Peyer's patch (tissue), 4 donors: ENCODE measurements around the gene ONECUT3. TPM values are rescaled to one million over a fixed set of nuclear protein-coding genes. Genes with fewer than 3 reads are reported as not detected.

Experiments used
- DNase-seq, 3 donors: peaks; one replicate each; pipeline ENCODE4 v3.0.0-alpha.2; 2017 to 2019
- H3K27ac ChIP-seq, 4 donors: fragments of 200-600 bp; sonication (generic); one replicate each; pipeline ENCODE4 v1.5.1; 2016 to 2019
- H3K27me3 ChIP-seq, 2 donors: fragments of 200-600 bp; sonication (generic); one replicate each; pipeline ENCODE4 v1.5.1; 2019
- H3K36me3 ChIP-seq, 3 donors: fragments of 200-600 bp; sonication (generic); one replicate each; pipeline ENCODE4 v1.5.1; 2016 to 2019
- H3K4me1 ChIP-seq, 4 donors: fragments of 200-600 bp; sonication (generic); one replicate each; pipeline ENCODE4 v1.5.1; 2016 to 2019
- H3K4me3 ChIP-seq, 4 donors: fragments of 200-600 bp; sonication (generic); 1 replicate in 3 of 4; 2 replicates in 1 of 4; pipeline ENCODE4 v1.5.1; 2016 to 2019; ENCODE audit warnings: mild to moderate bottlenecking in 1 of 4
- H3K9me3 ChIP-seq, 4 donors: fragments of 200-600 bp; sonication (generic); one replicate each; pipeline ENCODE4 v1.5.1; 2016 to 2019; ENCODE audit warnings: mild to moderate bottlenecking in 1 of 4
- CTCF ChIP-seq, 6 experiments: fragments of 450-650 bp in 4 of 6; fragments of 200-600 bp in 2 of 6; sonication (generic) in 1 of 6; IDR thresholded peaks; one replicate each; pipeline ENCODE4 v1.5.1; 2017 to 2019; ENCODE audit warnings: antibody characterized with exemption in 6 of 6, mild to moderate bottlenecking in 3 of 6, moderate library complexity in 1 of 6
- POLR2A ChIP-seq, 2 donors: fragments of 450-650 bp; IDR thresholded peaks; one replicate each; pipeline ENCODE4 v1.5.1; 2017; ENCODE audit warnings: antibody characterized with exemption in 2 of 2, mild to moderate bottlenecking in 2 of 2, moderate library complexity in 2 of 2
- small RNA-seq, 2 donors: library from RNA; depleted of rRNA; stranded (forward); fragments of <200 nt; gene quantifications; one replicate each; pipeline ENCODE3, GENCODE V24; 2016
- total RNA-seq, 4 donors: library from RNA; depleted of rRNA; stranded (reverse); fragments of >200 nt; gene quantifications; one replicate each; pipeline ENCODE4 v1.1.0, GENCODE V29; 2016

The ONECUT3 gene
- total RNA-seq, 4 donors from 2014 or later: 0.27 to 0.28 TPM; not detected in 2

GRCh38 chr19:1827566-1828278, 74.4 kb downstream of the ONECUT3 start:
- H3K27ac ChIP-seq: no peak overlapping the region
- H3K4me3 ChIP-seq: no peak overlapping the region
- peaks cover 0 to 51% (median 0%) of the 10 kb centered on the region in 3 donors for H3K36me3 ChIP-seq
- H3K4me1 ChIP-seq: peaks cover 0 to 14% (median 7%) of the 10 kb centered on the region in 4 donors
- TF ChIP-seq CTCF (IDR thresholded peaks at IDR 0.05) (no peak), POLR2A (IDR thresholded peaks at IDR 0.05) (no peak)
- H3K9me3 ChIP-seq: no peaks in the 10 kb centered on the region
- DNase-seq: no peak
- no peaks in the 10 kb centered on the region for H3K27me3 ChIP-seq

- DNase-seq: no peak
- Histone ChIP-seq H3K4me3 (no peak overlapping the region), H3K9me3 (no peaks in the 10 kb centered on the region), H3K27ac (no peak overlapping the region), H3K36me3 (peaks cover 0 to 43% (median 0%) of the 10 kb centered on the region in 3 donors), H3K27me3 (no peaks in the 10 kb centered on the region), H3K4me1 (peaks cover 0 to 14% (median 7%) of the 10 kb centered on the region in 4 donors)
- no peak for TF ChIP-seq POLR2A (IDR thresholded peaks at IDR 0.05)
These were observed 75.3 kb downstream of the ONECUT3 start for GRCh38 chr19:1828279-1829238.

- Histone ChIP-seq H3K27ac (no peak overlapping the region), H3K36me3 (peaks cover 0 to 29% (median 0%) of the 10 kb centered on the region in 3 donors), H3K27me3 (no peaks in the 10 kb centered on the region), H3K4me3 (no peak overlapping the region), H3K9me3 (no peaks in the 10 kb centered on the region), H3K4me1 (peaks cover 0 to 14% (median 7%) of the 10 kb centered on the region in 4 donors)
- TF ChIP-seq CTCF (IDR thresholded peaks at IDR 0.05): no peak
- TF ChIP-seq POLR2A (IDR thresholded peaks at IDR 0.05): no peak
- no peak for DNase-seq
These were observed 76.7 kb downstream of the ONECUT3 start for GRCh38 chr19:1829958-1830357.

- H3K4me3 ChIP-seq: no peak overlapping the region
- no peak overlapping the region for H3K27ac ChIP-seq
- H3K36me3 ChIP-seq: peaks cover 0 to 23% (median 0%) of the 10 kb centered on the region in 3 donors
- H3K27me3 ChIP-seq: no peaks in the 10 kb centered on the region
- no peaks in the 10 kb centered on the region for H3K9me3 ChIP-seq
- peaks cover 0 to 14% (median 7%) of the 10 kb centered on the region in 4 donors for H3K4me1 ChIP-seq
- no peak for DNase-seq
- no peak for TF ChIP-seq CTCF (IDR thresholded peaks at IDR 0.05)
- TF ChIP-seq POLR2A (IDR thresholded peaks at IDR 0.05): no peak
These were observed 77.3 kb downstream of the ONECUT3 start for GRCh38 chr19:1830568-1830967.

Small RNA genes within 50 kb of the gene (small RNA-seq; reads per million reads assigned to genes)
- gene RF00017: 0 reads per million in 2 donors

Other genes starting within 250 kb of the ONECUT3 start
- 10 to 100 TPM in 3 of 4 donors, 1 to 10 TPM in 1; 5.0 to 31.5 (median 25.2) TPM for gene ADAMTSL5, start 240.5 kb upstream of the ONECUT3 start, total RNA-seq
- not detected for gene PLK5, start 229.4 kb upstream of the ONECUT3 start, total RNA-seq
- gene MEX3D, start 185.2 kb upstream of the ONECUT3 start, total RNA-seq: 10 to 100 TPM; 11.6 to 20.0 (median 15.6) TPM
- 100 to 1,000 TPM in 1 of 4 donors, 10 to 100 TPM in 3; 58.7 to 110 (median 81.6) TPM for gene MBD3, start 160.6 kb upstream of the ONECUT3 start, total RNA-seq
- gene UQCR11, start 148.0 kb upstream of the ONECUT3 start, total RNA-seq: 100 to 1,000 TPM in 1 of 4 donors, 10 to 100 TPM in 3; 59.8 to 122 (median 94.3) TPM
- gene TCF3, start 100.9 kb upstream of the ONECUT3 start, total RNA-seq: 100 to 1,000 TPM in 1 of 4 donors, 10 to 100 TPM in 3; 49.2 to 112 (median 80.3) TPM
- 1 to 10 TPM in 1 of 4 donors, under 1 TPM in 2, not detected in 1; 0.35 to 4.5 (median 0.94) TPM for gene ATP8B3, start 58.8 kb downstream of the ONECUT3 start, total RNA-seq
- 100 to 1,000 TPM in 1 of 4 donors, 10 to 100 TPM in 3; 47.0 to 101 (median 57.2) TPM for gene REXO1, start 95.0 kb downstream of the ONECUT3 start, total RNA-seq
- gene KLF16, start 110.1 kb downstream of the ONECUT3 start, total RNA-seq: 10 to 100 TPM; 10.3 to 18.2 (median 14.8) TPM
- 10 to 100 TPM; 52.0 to 95.9 (median 68.4) TPM for gene ABHD17A, start 132.0 kb downstream of the ONECUT3 start, total RNA-seq
- 10 to 100 TPM; 18.2 to 33.3 (median 23.8) TPM for gene ADAT3, start 151.9 kb downstream of the ONECUT3 start, total RNA-seq
- 10 to 100 TPM; 45.4 to 62.6 (median 57.0) TPM for gene SCAMP4, start 151.9 kb downstream of the ONECUT3 start, total RNA-seq
- gene CSNK1G2, start 187.7 kb downstream of the ONECUT3 start, total RNA-seq: 100 to 1,000 TPM in 2 of 4 donors, 10 to 100 TPM in 2; 54.5 to 250 (median 103) TPM